Stimulated activated CD4-positive, alpha-beta T cell treated with anti-CD3 and anti-CD28 coated beads, Interleukin-12 subunit alpha, Interleukin-12 subunit beta, amount 100 ng/mL, for 24 hours (primary cell): ENCODE data around the gene TRIM5.
"Not testable (repeated sequence)": the region's sequence is repeated elsewhere in the genome, so short reads cannot be mapped to it uniquely, and the experiment has no call there.

Experiments used
- DNase-seq, 2 experiments: peaks; one replicate each; pipeline ENCODE4 v3.0.0-alpha.2; 2020; ENCODE audit warnings: low read depth in 2 of 2

TRIM5 gene

GRCh38 chr11:5689551-5689983 lies 4.7 kb upstream of the TRIM5 start, which contains the start of gene TRIM22:
Gene TRIM22, plus strand, starts transcription at chr11:5689790. Its CDS starts 6,443 bp downstream, at chr11:5696233.
- DNase-seq, result peak; percentile 21 to 25

GRCh38 chr11:5688482-5688881 lies 3.6 kb upstream of the TRIM5 start:
- no peak for DNase-seq

- DNase-seq, result no peak
Observed at GRCh38 chr11:5686426-5686825, 1.6 kb upstream of the TRIM5 start.

- no peak for DNase-seq
Observed at GRCh38 chr11:5684036-5684645, 733 bp downstream of the TRIM5 start.

GRCh38 chr11:5683620-5684019 lies 1.3 kb downstream of the TRIM5 start:
- DNase-seq, result peak in 1 of 2 experiments; percentile 9

- not testable (repeated sequence) for DNase-seq
Observed at GRCh38 chr11:5682890-5683441, 1.9 kb downstream of the TRIM5 start.

DNA sequence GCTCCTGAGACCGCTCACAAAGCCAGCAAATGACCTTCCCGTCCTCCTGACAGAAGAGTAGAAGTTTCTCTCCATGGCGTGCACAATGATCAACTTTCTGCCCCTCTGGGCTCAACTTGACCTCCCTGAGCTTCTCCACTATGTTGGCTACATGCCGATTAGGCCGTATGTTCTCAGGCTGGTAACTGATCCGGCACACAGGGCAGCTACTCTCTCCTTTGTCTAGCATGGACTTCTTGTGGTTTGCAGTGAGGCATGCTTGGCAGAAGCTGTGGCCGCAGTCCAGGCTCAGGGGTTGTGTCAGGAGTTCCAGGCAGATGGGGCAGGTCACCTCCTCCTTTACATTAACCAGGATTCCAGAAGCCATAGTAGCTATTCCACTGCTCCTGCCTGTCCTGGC lies 5.1 kb downstream of the TRIM5 start:
- no peak for DNase-seq

DNA sequence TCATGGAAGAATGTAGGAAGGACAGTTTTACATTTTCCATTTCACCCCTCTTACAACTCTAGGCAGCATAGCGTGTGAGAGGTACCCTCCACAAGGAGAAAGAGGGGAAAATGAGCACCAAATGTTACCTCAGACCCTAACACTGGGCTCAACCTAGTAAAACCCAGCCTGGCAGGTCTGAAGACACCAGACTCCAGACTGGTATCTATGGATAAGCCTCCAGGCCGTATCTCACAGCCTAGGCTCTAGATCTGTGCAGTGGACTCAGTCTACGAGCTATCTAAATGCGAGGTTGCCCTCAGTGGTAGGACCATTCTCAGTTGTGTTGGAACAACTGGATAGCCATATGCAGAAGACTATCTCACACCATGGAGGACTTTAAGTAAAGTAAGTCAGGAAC lies 10.5 kb downstream of the TRIM5 start:
- DNase-seq, result no peak

DNA sequence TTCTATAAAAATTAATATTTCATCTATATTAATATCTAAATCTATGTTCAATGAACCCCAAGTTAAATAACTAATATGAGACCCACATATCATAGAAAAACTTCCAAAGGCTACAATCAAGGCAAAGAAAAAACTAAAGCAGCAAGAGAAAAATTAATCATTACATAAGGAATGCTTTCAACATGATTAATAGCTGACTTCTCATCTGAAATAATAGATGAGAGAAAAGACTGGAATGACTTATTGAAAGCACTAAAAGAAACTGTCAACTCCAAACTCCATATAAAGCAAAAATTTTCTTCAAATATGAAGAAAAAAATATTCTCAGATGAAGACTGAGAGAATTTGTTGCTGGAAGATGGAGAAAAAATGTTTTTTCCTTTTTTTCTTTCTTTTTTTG lies 13.0 kb downstream of the TRIM5 start:
- DNase-seq, result no peak

DNA sequence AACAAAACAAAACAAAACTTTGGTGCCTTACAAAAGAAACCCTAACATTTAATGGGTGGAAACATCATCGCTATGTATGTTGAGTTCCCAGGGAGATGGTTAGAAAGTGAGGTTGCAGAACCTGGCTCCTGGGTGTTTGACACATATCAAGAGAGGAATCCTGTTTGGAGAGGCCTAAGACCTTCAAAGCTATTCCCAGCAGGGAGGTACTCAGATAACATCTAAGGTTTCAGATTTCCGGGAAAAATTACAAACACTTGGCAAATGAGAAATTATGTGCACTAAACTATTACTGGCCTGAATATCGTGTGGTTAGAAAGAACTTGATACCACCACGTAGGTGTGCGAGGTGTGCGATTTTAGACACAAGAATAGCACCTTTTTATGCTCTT lies 18.5 kb downstream of the TRIM5 start:
- no peak for DNase-seq

- no peak for DNase-seq
Observed at GRCh38 chr11:5665746-5666401, 19.0 kb downstream of the TRIM5 start.

GRCh38 chr11:5665051-5665570 lies 19.8 kb downstream of the TRIM5 start:
- no peak for DNase-seq

DNA sequence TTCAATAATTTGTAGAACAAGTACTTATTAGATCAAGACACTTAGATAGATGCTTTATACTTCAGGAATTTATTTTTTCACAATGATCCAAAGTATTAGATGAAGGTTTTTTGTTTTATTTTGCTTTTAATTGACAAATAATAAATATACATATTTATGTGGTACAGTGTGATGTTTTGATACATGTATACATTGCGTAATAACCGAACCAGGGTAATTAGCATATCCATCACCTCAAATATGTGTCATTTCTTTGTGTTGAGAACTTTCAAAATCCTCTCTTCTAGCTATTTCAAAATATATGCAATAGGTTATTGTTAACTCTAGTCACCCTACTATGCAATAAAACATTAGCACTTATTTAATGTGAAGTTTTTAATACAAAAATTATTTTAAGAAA lies 21.4 kb downstream of the TRIM5 start:
- DNase-seq, result no peak

DNA sequence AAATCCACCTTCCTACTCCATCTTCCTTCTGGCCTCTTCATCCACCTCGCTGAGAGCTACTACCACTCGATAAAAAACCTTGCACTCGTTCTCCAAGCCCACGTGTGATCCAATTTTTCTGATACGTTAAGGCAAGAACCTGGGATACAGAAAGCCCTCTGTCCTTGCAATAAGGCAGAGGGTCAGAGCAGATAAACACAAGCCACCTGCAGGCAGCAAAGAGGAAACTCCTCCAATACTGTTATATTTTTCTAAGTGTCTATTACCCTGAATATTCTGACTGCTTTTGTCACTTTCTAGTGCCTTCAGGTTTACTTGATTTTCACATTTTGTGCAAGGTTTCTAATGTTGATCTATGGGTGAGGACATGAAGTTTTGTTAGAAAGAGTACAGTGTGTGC lies 26.6 kb downstream of the TRIM5 start:
- DNase-seq, result no peak

DNA sequence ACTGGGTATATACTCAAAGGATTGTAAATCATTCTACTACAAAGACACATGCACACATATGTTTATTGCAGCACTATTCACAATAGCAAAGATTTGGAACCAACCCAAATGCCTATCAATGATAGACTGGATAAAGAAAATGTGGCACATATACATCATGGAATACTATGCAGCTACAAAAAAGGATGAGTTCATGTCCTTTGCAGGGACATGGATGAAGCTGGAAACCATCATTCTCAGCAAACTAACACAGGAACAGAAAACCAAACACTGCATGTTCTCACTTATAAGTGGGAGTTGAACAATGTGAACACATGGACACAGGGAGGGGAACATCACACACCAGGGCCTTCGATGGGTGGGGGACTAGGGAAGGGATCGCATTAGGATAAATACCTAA lies 27.9 kb downstream of the TRIM5 start:
- DNase-seq, result not testable (repeated sequence)

GRCh38 chr11:5655474-5655873 lies 29.4 kb downstream of the TRIM5 start:
- no peak for DNase-seq

DNA sequence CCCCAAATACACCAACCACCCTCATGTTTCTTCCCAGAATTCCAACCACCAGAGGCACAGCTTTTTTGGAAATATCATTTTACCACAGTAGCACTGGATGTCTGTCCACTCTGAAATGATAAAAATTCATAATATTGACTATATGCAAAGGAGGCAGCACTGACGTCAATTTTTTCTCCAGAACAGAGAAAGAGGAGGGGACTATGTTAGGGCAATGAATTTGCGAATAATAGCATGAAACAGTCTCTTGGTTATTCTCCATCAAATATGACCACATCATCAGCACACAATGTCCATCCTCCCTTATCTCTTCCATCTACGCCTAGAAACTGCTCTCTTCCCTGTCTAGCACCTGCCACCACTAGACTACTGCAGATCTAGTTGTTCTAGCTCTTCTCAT lies 38.7 kb downstream of the TRIM5 start:
- DNase-seq, result no peak

DNA sequence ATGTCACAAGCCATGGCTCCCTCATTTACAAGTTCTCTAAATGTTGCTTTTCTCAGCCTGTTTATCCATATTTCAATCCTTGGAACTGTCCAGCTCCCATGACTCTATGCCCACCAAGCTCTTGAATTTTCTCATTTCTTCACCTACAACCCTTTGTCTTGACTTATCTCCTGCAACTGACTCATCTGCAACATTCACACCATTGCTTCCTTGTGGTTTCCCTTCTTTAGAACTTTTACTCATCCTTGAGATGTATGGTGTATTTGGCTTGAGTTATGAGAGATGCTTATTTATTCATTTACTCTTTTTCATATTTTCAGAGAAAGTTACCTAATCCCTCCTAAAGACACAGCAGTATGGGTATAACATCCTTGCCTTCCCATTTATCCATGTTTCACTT lies 41.3 kb downstream of the TRIM5 start:
- DNase-seq, result no peak

DNA sequence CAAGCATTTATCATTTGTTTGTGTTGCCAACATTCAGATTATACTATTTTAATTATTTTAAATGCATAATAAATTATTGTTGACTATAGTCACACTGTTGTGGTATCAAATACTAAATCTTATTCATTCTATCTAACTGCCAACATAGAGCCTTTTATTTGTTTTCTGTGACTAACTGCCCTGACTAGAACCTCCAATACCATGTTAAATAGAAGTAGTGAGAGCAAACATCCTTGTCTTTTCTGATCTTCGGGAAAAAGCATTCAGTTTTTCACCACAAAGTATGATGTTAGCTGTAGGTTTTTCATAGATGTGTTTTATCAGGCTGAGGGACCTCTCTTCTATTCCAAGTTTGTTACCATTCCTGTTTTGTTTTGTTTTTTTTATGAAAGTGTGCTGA lies 44.9 kb downstream of the TRIM5 start:
- no peak for DNase-seq

DNA sequence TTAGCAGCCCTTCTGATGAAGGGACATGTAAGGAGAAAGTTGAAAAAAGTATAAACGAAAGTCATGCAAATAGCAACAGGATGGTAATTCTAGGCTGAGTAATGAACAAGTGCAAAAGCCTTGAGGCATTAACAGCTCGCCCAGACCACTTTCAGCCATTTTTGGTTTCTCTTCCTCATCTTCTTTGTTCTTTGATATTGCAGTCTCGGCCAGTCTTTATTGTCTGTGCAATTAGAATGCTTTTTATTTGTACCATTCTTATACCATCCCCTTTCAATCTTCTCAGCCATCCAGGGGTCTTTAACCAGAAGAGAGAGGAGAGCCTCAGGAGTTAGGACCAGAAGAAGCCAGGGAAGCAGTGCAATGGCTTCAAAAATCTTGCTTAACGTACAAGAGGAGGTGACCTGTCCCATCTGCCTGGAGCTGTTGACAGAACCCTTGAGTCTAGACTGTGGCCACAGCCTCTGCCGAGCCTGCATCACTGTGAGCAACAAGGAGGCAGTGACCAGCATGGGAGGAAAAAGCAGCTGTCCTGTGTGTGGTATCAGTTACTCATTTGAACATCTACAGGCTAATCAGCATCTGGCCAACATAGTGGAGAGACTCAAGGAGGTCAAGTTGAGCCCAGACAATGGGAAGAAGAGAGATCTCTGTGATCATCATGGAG lies 52.8 kb downstream of the TRIM5 start:
- no peak for DNase-seq

- no peak for DNase-seq
Observed at GRCh38 chr11:5631417-5631816, 53.5 kb downstream of the TRIM5 start.

- no peak for DNase-seq
Observed at GRCh38 chr11:5626196-5626595, 58.7 kb downstream of the TRIM5 start.

- no peak for DNase-seq
Observed at GRCh38 chr11:5625281-5625680, 59.6 kb downstream of the TRIM5 start.
